K562 (cell line): ENCODE results near the gene OR51B2. TPM values are rescaled to one million over a fixed set of nuclear protein-coding genes. Genes with fewer than 3 reads are reported as not detected.

Experiments
- ARID1B ChIP-seq: fragments of 450-650 bp; IDR thresholded peaks from 2 replicates; pipeline ENCODE4 v1.6.1; 2016; ENCODE audit warnings: antibody characterized with exemption, mild to moderate bottlenecking, inconsistent platforms
- CEBPZ ChIP-seq: fragments of 150-350 bp; IDR thresholded peaks from 2 replicates; pipeline ENCODE4 v1.6.1; 2014; ENCODE audit warnings: low read depth, mild to moderate bottlenecking, low read length, borderline replicate concordance
- EZH2 ChIP-seq: IDR thresholded peaks from 2 replicates; pipeline ENCODE4 v1.6.1; 2012; ENCODE audit warnings: low read depth, mild to moderate bottlenecking, inconsistent platforms, low read length, borderline replicate concordance
- HDAC1 ChIP-seq, 2 experiments: fragments of 450-650 bp; IDR thresholded peaks; 2 replicates each; pipeline ENCODE4 v1.6.1; 2016 to 2017; ENCODE audit warnings: inconsistent platforms in 1 of 2, mild to moderate bottlenecking in 1 of 2, moderate library complexity in 1 of 2
- MAFF ChIP-seq: IDR thresholded peaks from 2 replicates; pipeline ENCODE4 v1.6.1; 2012; ENCODE audit warnings: low read length, improper control_type of control experiment
- MCM2 ChIP-seq: fragments of 450-650 bp; IDR thresholded peaks from 2 replicates; pipeline ENCODE4 v1.6.1; 2017; ENCODE audit warnings: low read depth, mild to moderate bottlenecking
- MCM3 ChIP-seq: fragments of 450-650 bp; IDR thresholded peaks from 2 replicates; pipeline ENCODE4 v1.6.1; 2016
- NFIC ChIP-seq: fragments of 450-650 bp; IDR thresholded peaks from 2 replicates; pipeline ENCODE4 v1.6.1; 2017; ENCODE audit warnings: mild to moderate bottlenecking, inconsistent platforms
- POLR3G ChIP-seq: IDR thresholded peaks from 2 replicates; pipeline ENCODE4 v1.6.1; 2011; ENCODE audit not compliant: insufficient read length, insufficient replicate concordance; ENCODE audit errors: extremely low read depth
- RHOXF2B ChIP-seq: fragments of 250-450 bp; sonication (Bioruptor Pico); conservative IDR thresholded peaks from 2 replicates; pipeline ENCODE4 v1.5.1; 2021
- SMARCB1 ChIP-seq: IDR thresholded peaks from 2 replicates; pipeline ENCODE4 v1.6.1; 2011; ENCODE audit warnings: improper control_type of control experiment, low read depth; ENCODE audit not compliant: insufficient read length
- TAF9B ChIP-seq: fragments of 450-650 bp; IDR thresholded peaks from 2 replicates; pipeline ENCODE4 v1.6.1; 2018; ENCODE audit warnings: mild to moderate bottlenecking; ENCODE audit not compliant: partially characterized antibody
- TBP ChIP-seq: optimal IDR thresholded peaks from 2 replicates; pipeline ENCODE3; 2011; ENCODE audit warnings: low read depth, low read length, improper control_type of control experiment
- ZBTB17 ChIP-seq: fragments of 450-650 bp; formaldehyde crosslinking; IDR thresholded peaks from 2 replicates; pipeline ENCODE4 v1.4.0; 2020; ENCODE audit warnings: mild to moderate bottlenecking
- ZC3H8 ChIP-seq: fragments of 450-650 bp; IDR thresholded peaks from 2 replicates; pipeline ENCODE4 v1.6.1; 2017
- ZNF224 ChIP-seq: sonication (generic); formaldehyde crosslinking; IDR thresholded peaks from 2 replicates; pipeline ENCODE4 v1.8.0; 2022; ENCODE audit warnings: mild to moderate bottlenecking, missing genetic modification reagents
- ZNF282 ChIP-seq: sonication (generic); formaldehyde crosslinking; IDR thresholded peaks from 2 replicates; pipeline ENCODE4 v1.8.1; 2023; ENCODE audit warnings: missing genetic modification reagents
- ZNF3 ChIP-seq: fragments of 250-450 bp; sonication (Bioruptor Pico); IDR thresholded peaks from 2 replicates; pipeline ENCODE4 v1.5.0; 2021; ENCODE audit warnings: mild to moderate bottlenecking, moderate library complexity
- polyA plus RNA-seq, 8 experiments: library from polyadenylated mRNA; depleted of rRNA in 4 of 8; stranded (reverse) in 5 of 8; unstranded in 3 of 8; fragments of >200 nt; fragmentation: Nextera tagmentation in 2 of 8; fragmentation: Illumina TruSeq in 1 of 8; extraction: Ambion mirVana in 2 of 8; extraction: Trizol in 1 of 8; gene quantifications; 2 replicates each; pipeline versions ENCODE4 v1.2.1 to v1.2.3, GENCODE V29; 2011 to 2014; ENCODE audit warnings: inconsistent platforms in 1 of 8, missing spikeins in 1 of 8
- total RNA-seq, 7 experiments: library from RNA; depleted of rRNA in 6 of 7; stranded (reverse); fragments of >200 nt in 6 of 7; fragmentation: Illumina TruSeq in 2 of 7; extraction: Trizol in 2 of 7; gene quantifications; 2 replicates each; pipeline versions ENCODE4 v1.2.1 to v1.2.3, GENCODE V29; 2011 to 2021; ENCODE audit warnings: low replicate concordance in 1 of 7
- TF ChIP-seq, protein P1 (sequence below): fragments of 450-650 bp; IDR thresholded peaks from 2 replicates; pipeline ENCODE4 v1.6.1; 2016; ENCODE audit warnings: low read depth, mild to moderate bottlenecking, moderate library complexity
- TF ChIP-seq, protein P2 (sequence below): fragments of 450-650 bp; formaldehyde crosslinking; conservative IDR thresholded peaks from 2 replicates; pipeline ENCODE4 v1.4.0; 2022; ENCODE audit warnings: mild to moderate bottlenecking, missing genetic modification characterization
- TF ChIP-seq, protein P3 (sequence below): IDR thresholded peaks from 3 replicates; pipeline ENCODE4 v1.6.1; 2011; ENCODE audit warnings: borderline replicate concordance, mild to moderate bottlenecking; ENCODE audit not compliant: insufficient read length, insufficient read depth
- TF ChIP-seq, protein P4 (sequence below): fragments of 200-800 bp; sonication (Bioruptor generic); IDR thresholded peaks from 2 replicates; pipeline ENCODE4 v1.6.1; 2017; ENCODE audit warnings: missing genetic modification characterization, missing compliant biosample characterization

Gene OR51B2
- total and polyA plus RNA-seq, 9 of the 15 experiments (the other 6 are each of a cell fraction or from before 2014, with no cell fraction given): 0.38 to 6.6 (median 4.0) TPM

GRCh38 chr11:5288108-5288905 is 35.8 kb downstream of the OR51B2 start (continued):
- TF ChIP-seq MCM2 (no peak), POLR3G (no peak), TAF9B (peak; percentile 18), TBP (peak; percentile 33), NFIC (peak; percentile 77), ZNF224 (CRISPR knock-in tag) (no peak), HDAC1 (IDR thresholded peaks at IDR 0.05) (peak in 1 of 2 experiments; percentile 18; a peak in 2 of 4 replicates), MCM3 (no peak), RHOXF2B (CRISPR knock-in tag) (no peak), ZC3H8 (no peak), EZH2 (no peak), ZNF282 (CRISPR knock-in tag) (no peak), ARID1B (peak; percentile 97), ZNF3 (CRISPR knock-in tag) (no peak), CEBPZ (no peak), ZBTB17 (0 out of 2 replicates have a peak, but pooled peaks have one; percentile 26), SMARCB1 (peak; percentile 96), MAFF (peak; percentile 35; the same call in 1 of the 2 replicates)
- TF ChIP-seq, protein P1, sequence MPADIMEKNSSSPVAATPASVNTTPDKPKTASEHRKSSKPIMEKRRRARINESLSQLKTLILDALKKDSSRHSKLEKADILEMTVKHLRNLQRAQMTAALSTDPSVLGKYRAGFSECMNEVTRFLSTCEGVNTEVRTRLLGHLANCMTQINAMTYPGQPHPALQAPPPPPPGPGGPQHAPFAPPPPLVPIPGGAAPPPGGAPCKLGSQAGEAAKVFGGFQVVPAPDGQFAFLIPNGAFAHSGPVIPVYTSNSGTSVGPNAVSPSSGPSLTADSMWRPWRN: no peak
- TF ChIP-seq, protein P2, sequence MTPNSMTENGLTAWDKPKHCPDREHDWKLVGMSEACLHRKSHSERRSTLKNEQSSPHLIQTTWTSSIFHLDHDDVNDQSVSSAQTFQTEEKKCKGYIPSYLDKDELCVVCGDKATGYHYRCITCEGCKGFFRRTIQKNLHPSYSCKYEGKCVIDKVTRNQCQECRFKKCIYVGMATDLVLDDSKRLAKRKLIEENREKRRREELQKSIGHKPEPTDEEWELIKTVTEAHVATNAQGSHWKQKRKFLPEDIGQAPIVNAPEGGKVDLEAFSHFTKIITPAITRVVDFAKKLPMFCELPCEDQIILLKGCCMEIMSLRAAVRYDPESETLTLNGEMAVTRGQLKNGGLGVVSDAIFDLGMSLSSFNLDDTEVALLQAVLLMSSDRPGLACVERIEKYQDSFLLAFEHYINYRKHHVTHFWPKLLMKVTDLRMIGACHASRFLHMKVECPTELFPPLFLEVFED (CRISPR knock-in tag): no peak
- TF ChIP-seq, protein P3, sequence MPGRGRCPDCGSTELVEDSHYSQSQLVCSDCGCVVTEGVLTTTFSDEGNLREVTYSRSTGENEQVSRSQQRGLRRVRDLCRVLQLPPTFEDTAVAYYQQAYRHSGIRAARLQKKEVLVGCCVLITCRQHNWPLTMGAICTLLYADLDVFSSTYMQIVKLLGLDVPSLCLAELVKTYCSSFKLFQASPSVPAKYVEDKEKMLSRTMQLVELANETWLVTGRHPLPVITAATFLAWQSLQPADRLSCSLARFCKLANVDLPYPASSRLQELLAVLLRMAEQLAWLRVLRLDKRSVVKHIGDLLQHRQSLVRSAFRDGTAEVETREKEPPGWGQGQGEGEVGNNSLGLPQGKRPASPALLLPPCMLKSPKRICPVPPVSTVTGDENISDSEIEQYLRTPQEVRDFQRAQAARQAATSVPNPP: no peak
- TF ChIP-seq, protein P4, sequence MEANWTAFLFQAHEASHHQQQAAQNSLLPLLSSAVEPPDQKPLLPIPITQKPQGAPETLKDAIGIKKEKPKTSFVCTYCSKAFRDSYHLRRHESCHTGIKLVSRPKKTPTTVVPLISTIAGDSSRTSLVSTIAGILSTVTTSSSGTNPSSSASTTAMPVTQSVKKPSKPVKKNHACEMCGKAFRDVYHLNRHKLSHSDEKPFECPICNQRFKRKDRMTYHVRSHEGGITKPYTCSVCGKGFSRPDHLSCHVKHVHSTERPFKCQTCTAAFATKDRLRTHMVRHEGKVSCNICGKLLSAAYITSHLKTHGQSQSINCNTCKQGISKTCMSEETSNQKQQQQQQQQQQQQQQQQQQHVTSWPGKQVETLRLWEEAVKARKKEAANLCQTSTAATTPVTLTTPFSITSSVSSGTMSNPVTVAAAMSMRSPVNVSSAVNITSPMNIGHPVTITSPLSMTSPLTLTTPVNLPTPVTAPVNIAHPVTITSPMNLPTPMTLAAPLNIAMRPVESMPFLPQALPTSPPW (CRISPR knock-in tag): peak; percentile 78
